HG03108 (cell line): ENCODE results near the gene RCC1.
"Not testable (repeated sequence)": the region's sequence is repeated elsewhere in the genome, so short reads cannot be mapped to it uniquely, and the experiment has no call there.

Experiments used
- ATAC-seq: cut with Tn5 transposase; IDR thresholded peaks from one replicate; pipeline ENCODE4 v1.9.1; 2021; ENCODE audit warnings: moderate library complexity; ENCODE audit not compliant: unreplicated experiment

RCC1 gene

DNA sequence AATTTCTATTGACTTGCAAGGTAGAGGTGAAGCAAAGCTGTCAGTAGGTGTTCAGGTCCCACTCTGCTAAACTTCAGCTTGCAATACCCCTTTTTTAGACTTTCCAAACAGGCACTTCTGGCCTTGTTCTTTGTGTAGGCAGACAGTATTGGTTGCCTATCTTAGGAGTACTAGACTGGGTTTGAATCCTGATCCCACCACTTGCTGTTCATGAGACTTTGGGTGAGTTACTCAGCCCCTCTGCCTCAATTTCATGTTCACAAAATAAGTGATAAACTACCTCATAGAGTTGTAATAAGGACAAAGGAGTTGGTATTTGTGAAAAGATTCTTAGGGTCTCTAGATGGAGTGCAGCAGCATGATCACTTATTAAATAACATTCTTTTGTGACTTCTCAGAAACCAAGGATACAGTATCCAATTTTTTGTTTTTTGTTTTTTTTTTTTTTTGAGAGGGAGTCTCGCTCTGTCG, 5.2 kb downstream of the RCC1 start:
- ATAC-seq: no peak

DNA sequence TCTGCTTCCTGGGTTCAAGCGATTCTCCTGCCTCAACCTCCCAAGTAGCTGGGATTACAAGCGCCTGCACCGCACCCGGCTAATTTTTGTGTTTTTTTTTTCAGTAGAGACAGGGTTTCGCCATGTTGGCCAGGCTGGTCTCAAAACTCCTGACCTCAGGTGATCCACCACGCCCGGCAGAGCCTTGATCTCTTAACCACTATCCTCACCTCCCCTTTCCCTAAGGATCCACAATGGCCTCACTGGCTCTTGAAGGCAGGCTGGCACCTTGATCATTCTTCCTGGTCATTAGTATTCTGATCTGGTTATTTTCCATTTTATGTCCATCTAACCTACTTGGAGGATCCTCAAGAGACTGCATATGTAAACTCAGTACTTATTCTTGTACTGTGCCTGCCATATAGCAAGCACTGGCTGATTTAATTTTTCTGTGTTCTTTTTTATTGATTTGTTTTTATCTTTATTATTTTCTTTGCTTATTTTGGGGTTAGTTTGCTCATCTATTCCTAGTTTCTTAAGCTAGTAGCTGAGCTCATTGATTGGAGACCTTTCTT, 6.3 kb downstream of the RCC1 start:
- no peak for ATAC-seq

DNA sequence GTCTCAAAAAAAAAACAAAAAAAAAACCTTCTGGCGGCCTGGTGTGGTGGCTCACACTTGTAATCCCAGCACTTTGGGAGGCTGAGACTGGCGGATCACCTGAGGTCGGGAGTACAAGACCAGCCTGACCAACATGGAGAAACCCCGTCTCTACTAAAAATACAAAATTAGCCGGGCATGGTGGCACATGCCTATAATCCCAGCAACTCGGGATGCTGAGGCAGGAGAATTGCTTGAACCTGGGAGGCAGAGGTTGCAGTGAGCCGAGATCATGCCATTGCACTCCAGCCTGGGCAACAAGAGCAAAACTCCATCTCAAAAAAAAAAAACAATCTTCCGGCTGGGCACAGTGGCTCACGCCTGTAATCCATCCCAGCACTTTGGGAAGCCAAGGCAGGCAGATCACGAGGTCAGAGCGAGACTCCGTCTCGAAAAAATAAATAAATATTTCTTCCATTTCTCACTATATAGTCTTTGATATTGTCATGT, 8.6 kb downstream of the RCC1 start:
- not testable (repeated sequence) for ATAC-seq

DNA sequence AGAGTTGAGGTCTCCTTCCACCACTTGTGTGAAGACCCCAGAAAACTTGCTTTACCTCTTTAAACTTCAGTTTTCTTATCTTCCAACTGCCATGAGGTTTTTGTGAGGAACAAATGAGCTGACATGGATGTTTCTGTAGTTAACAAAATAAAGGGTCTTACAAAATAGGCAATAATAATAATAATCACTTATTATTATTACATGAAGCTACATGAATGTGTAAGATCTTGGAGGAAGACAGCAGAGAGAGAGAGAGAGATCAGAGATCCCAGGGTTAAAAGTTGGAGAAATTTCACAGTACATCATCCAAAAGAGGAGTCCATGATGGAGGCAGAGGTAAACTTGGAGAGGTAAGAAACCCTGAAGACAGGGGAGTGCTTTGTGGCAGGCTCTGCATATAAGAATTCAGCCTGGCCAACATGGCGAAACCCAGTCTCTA, 10.7 kb downstream of the RCC1 start:
- no peak for ATAC-seq

DNA sequence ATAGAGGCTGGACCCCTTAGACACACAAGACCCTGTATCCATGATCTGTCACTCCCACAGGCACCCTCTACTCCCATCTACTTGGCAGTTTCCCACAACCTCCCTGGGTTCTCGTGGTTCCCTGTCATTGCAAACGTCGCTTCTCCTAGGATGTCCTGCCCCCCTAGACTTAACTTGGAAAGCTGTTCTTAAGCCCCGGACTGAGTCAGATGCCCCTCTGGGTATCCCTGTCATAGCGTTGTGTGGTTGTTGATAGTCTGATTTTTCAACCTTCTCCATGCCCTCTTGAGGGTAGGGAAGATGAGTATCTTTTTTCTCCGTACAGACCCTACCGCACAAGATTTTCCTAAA, 11.8 kb downstream of the RCC1 start:
- ATAC-seq: peak; percentile 2

DNA sequence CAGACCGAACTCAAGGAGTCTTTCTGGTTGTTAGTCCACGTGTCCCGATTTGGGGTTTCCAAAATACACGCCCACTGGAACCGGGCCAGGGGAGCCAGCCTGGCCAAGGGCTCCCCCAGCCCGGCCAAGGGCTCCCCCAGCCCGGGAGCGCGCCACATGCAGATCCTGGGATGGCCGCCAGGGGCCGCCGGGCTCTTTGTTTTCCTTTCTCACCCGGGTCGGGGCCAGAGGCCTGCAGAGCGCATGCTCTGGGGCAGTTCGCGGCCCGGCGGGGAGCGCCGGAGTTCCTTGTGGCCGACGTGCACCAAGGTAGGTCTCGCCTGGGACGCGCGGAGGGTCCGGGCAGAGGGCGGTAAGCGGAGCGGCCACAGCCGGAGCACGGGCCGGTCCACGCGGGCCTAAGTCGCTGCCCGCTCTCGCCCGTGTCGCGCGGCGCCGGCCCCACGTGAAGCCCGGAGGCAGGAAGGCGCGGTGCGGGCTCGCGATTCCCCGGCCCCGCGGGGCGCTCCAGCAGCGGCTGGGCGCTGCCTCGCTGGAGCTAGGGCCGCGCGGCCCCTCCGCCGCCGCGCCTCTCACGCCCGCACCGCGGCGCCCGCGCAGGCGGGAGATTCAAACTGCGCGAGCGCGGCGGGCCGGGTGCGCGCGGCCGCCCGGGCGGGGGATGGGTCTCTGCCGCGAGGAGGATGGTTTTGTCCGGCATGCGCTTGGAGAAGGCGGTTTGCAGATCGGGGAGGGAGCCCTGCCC, 12.3 kb downstream of the RCC1 start:
- ATAC-seq: peak; percentile 71

DNA sequence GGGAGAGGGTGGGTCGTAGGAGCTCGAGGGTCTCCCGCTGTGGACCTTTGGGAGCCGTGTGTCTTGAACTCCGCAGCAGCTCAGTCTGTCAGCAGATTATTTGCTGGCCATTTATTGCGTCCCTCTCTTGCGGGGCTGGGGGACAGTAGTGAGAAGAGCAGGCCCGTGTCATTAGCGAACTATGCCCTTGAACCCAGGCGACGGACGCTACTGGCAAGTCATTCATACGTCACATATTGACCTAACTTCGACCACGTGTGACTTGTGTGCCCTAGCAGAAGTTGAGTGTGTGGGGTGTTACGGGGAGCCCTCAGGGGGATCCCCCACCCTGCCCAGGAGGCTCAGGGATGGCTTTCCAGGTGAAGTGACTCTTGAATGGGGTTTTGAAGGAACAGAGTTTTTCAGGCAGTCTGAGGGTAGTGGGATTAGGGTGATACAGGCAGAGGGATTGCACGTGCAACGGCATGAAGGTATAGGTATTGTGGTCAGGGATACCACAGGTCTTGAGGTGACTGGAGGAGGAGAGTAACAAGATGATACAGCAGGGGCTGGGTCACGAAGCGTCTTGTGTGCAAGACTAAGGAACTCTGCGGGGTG, 13.0 kb downstream of the RCC1 start:
- ATAC-seq: no peak

DNA sequence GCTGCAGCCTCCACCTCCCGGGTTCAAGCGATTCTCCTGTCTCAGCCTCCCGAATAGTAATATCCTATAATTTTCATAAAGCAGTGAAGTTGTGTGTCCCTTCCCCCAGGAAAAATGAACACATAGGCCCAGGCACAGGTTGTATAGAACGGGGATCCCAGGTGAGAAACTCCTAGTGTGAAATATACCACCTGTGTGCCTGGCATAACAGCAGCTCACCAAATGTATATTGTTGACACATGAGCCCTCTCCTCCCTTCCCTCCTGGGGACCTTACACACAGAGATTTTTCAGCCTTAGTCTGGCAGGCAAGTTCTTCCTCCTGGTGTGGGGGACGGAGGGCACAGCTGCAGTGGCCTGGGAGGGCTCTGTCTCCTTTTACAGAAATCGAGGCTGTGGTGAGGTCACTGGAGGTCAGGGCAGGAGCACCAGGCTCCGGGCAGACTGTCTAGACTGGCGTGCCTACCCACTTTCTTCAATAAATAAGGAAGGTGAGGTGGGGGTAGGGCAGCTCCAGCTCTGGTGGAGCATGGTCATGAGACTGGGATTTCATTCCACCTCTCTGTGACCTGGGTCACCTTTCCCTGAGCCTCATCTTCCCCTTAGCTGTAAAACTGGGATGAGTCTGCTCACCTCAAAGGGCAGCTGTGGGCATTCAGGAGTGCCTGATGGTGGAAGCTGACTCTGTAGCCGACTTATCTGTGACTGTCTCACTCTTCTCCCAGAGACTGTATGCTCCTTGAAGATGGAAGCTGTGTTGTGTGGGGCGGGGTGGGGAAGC, 14.3 kb downstream of the RCC1 start:
- no peak for ATAC-seq

DNA sequence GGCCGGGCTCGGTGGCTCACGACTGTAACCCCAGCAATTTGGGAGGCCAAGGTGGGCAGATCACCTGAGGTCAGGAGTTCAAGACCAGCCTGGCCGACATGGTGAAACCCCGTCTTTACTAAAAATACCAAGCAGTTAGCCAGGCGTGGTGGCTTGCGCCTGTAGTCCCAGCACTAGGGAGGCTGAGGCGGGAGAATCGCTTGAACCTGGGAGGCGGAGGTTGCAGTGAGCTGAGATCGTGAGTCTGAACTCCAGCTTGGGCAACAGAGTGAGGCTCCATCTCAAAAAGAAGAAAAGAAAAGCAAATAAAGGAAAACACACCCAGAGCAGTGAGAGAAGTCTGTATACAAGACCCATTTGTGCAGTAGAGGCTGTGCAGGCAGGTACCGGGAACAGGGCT, 15.0 kb downstream of the RCC1 start:
- not testable (repeated sequence) for ATAC-seq

DNA sequence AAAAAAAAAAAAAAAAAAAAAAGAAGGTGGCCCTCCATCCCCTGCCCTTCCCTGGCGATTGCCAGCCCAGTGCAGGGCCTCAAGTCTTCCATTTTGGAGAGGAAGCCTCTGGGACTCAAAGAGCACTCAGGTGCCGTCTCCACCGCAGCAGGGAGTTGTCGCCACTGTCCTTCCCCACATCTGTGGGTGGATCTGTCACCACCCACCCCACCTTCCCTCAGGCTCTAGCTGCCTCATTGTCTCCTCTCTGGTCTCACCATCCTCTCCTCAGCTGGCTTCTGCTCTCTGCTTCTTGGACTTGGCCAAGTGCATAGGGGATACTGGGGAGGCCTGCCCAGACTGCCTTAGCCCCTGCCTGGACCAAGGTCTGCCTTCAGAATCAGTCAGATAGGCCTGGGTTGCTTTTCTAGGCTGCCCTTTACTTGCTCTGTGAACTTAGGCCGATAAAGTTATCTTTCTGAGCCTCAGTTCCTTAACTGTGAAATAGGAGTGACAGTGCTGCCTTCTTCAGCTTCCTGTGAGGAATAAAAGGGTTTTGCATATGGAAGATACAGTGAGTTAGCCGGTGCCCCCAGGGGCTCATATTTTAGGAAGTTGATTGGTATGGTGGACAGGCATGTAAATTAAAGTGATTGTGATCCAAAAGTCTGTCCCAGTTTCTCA, 15.8 kb downstream of the RCC1 start:
- no peak for ATAC-seq

DNA sequence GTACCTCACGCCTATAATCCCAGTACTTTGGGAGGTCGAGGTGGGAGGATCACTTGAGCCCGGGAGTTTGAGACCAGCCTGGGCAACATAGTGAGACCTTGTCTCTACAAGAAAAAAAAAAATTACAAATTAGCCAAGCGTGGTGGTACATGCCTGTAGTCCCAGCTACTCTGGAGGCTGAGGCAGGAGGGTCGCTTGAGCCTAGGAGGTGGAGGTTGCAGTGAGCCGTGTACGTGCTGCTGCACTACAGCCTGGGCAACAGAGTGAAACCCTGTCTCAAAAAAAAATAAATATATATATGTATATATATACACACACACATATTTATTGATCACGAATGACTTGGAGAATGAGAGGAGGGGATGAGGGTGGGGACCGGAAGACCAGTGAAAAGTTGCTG, 16.7 kb downstream of the RCC1 start:
- not testable (repeated sequence) for ATAC-seq

DNA sequence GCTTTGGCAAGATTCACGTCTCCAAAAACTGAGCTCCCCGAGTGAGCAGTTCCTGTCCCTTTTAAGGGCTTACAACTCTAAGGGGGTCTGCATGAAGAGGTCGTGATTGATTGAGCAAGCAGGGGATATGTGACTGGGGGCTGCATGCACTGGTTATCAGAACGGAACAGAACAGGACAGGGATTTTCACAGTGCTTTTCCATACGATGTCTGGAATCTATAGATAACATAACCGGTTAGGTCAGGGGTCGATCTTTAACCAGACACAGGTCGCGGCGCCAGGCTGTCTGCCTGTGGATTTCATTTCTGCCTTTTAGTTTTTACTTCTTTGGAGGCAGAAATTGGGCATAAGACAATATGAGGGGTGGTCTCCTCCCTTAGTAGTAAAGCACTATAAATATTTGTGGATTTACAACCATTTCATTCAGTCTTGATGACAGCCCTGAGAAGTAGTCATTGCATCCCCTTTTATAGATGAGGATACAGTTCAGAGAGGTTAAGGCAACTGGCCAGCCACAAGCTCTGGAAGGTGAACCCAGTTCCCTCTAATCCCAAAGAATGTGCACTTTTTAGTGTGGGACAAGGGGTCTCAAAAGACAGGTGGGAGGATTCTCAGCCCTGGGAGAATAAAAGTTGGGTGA, 19.3 kb downstream of the RCC1 start:
- ATAC-seq: not testable (repeated sequence)

DNA sequence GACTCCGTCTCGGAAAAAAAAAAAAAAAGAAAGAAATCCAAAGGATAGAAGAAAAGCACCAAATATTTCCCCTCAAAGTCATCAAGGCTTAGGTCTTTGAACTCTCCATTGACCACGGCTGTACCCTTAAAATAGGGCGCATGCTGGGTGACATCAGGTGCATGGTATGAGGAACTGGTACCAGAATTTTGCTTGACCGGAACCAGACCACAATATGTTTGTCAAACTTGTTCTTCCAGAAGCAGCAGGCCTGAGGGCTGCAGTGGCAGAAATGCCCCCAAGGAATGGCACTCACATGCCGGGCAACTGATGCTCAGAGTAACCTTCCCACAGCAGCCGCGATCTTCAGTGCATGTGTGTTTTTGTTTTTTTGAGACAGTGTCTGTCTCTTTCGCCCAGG, 21.0 kb downstream of the RCC1 start:
- ATAC-seq: no peak

DNA sequence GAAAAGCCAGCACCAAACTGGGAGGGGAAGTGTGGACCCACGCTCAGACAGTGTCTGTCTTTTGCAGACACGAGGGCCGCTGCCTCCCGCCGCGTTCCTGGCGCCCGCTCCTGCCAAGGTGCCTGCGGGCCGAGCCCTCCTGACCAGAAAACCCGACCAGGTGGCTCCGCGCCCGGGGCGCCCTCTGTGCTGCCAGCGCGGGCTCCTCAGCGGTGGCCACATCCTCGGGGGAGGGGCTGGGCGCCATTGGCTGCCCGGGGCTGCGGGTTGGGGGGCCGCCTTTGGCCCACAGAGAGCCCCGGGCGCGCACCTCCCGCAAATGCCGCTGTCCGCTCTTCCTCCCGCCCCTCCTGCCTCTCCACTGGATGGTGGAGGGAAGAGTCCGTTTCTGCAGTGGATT, 24.6 kb downstream of the RCC1 start:
- no peak for ATAC-seq

DNA sequence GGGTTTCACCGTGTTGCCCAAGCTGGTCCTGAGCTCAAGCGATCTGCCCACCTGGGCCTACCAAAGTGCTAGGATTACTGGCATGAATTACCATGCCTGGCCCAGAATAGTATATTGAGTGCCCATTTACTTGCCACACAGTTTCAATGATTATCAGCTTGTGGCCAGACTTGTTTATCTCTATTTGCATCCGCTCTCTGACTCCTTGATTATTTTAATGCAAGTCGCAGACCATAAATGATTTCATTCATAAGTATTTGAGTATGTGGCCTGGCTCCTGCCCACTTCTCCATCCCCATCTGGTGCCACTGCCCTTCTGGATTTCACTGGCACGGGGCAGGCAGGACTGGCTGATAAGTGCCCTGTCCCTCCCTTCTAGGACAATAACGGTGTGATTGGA, 28.8 kb downstream of the RCC1 start:
- no peak for ATAC-seq

DNA sequence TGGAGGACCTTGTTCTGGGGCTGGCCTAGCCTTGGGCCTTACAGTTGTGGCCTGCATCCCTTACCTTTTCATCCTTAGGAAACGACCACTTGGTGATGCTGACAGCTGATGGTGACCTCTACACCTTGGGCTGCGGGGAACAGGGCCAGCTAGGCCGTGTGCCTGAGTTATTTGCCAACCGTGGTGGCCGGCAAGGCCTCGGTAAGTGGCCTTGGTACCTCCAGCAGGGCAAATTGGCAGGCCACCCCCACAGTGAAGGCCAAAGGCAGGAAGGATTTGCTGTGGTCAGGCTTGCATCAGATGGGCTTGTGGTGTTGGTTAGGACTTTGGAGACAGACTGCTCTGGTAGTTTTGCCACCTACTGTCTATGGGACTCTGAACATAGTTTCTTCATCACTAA, 29.3 kb downstream of the RCC1 start:
- ATAC-seq: no peak

DNA sequence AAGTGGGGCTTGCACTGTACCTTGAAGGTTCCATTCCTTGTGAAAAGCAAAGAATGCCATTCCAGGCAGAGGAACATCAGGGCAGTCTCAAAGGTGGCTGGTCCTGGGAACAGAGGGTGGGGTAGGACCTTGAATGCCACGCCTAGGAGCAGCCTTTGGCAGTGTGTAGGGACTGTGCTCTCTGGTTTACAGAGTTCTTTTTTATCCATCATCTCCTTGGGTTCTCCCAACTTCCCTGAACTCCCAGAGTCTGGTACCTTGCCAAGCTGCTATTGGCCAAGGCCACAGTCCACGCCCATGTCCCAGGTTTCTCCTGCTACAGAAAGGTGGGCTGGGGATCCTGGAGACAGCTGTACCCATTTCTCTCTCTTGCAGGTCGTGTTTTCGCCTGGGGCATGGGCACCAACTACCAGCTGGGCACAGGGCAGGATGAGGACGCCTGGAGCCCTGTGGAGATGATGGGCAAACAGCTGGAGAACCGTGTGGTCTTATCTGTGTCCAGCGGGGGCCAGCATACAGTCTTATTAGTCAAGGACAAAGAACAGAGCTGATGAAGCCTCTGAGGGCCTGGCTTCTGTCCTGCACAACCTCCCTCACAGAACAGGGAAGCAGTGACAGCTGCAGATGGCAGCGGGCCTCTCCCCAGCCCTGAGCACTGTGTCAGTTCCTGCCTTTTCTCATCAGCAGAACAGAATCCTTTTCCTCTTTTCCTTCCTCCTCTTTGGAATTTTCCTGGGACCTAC, 31.8 kb downstream of the RCC1 start:
- no peak for ATAC-seq

DNA sequence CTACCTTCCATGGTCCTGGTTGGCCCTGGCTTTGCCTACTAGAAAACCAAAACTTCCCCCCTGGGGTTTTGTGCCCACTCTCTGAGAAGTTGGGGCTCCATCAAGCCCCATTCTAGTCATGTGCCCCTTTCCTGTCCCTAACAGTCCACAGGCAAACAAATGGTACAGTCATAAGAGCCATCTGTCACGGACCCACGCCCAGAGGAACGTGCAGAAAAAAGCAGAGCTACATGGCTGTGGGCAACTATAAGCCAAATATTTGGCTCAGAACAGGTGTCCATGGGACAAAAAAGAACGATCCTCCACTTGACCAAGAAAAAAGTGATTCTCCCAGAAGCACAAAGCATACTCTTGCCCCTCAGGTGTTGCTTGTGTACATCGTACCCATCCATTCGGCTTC, 32.4 kb downstream of the RCC1 start:
- ATAC-seq: no peak

DNA sequence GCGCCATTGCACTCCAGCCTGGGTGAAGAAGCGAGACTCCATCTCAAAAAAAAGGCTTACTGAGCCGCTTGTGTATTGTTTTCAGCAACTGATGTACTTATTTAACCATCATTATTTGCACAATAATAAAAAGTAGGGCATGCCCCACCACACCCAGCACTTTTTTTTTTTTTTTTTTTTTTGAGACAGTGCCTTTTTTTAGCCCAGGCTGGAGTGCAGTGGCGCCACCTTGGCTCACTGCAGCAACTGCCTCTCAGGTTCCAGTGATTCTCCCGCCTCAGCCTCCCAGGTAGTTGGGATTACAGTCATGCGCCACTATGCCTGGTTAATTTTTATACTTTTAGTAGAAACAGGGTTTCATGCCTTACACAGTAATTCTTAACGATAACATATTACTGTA, 34.8 kb downstream of the RCC1 start:
- no peak for ATAC-seq
